GM21529 (cell line): Measurements from ENCODE around the gene CDH23.

Experiments used
- ATAC-seq: cut with Tn5 transposase; IDR thresholded peaks from one replicate; pipeline ENCODE4 v1.9.1; 2021; ENCODE audit not compliant: unreplicated experiment

Gene CDH23

GRCh38 chr10:71762324-71762723 is 365.6 kb downstream of the CDH23 start:
- ATAC-seq: no peak

GRCh38 chr10:71763352-71764127 is 366.8 kb downstream of the CDH23 start:
- no peak for ATAC-seq

GRCh38 chr10:71765176-71765904 is 368.6 kb downstream of the CDH23 start:
- ATAC-seq: no peak

GRCh38 chr10:71765906-71766716 is 369.4 kb downstream of the CDH23 start:
- ATAC-seq: no peak

- ATAC-seq: no peak
These were observed 370.1 kb downstream of the CDH23 start for GRCh38 chr10:71766717-71767419.

- no peak for ATAC-seq
These were observed 370.8 kb downstream of the CDH23 start for GRCh38 chr10:71767420-71768035.

GRCh38 chr10:71769279-71769823 is 372.6 kb downstream of the CDH23 start:
- peak; percentile 18 for ATAC-seq

GRCh38 chr10:71770255-71770654 is 373.5 kb downstream of the CDH23 start:
- ATAC-seq: no peak

GRCh38 chr10:71770789-71771188 is 374.1 kb downstream of the CDH23 start:
- no peak for ATAC-seq

- no peak for ATAC-seq
These were observed 374.5 kb downstream of the CDH23 start for GRCh38 chr10:71771204-71771603.

- ATAC-seq: no peak
These were observed 375.3 kb downstream of the CDH23 start for GRCh38 chr10:71771821-71772617.

- no peak for ATAC-seq
These were observed 376.1 kb downstream of the CDH23 start for GRCh38 chr10:71772832-71773220.

- ATAC-seq: peak; percentile 55
These were observed 376.7 kb downstream of the CDH23 start, which contains the start of gene VSIR for GRCh38 chr10:71773221-71773971. VSIR (minus strand) TSS chr10:71773520; CDS start chr10:71773439, 81 bp downstream.

GRCh38 chr10:71774916-71775702 is 378.4 kb downstream of the CDH23 start:
- ATAC-seq: no peak

- no peak for ATAC-seq
These were observed 379.8 kb downstream of the CDH23 start for GRCh38 chr10:71776481-71776925.

- ATAC-seq: no peak
These were observed 380.7 kb downstream of the CDH23 start for GRCh38 chr10:71777213-71777985.
